GM04504 (cell line): ENCODE measurements around the gene SPATS2.
"Not testable (repeated sequence)": the region's sequence is repeated elsewhere in the genome, so short reads cannot be mapped to it uniquely, and the experiment has no call there.

ENCODE experiments used
- DNase-seq: peaks from one replicate; pipeline ENCODE4 v3.0.0-alpha.2; 2012; ENCODE audit warnings: low read depth

The SPATS2 gene

GRCh38 chr12:49367381-49368239, at the start of gene SPATS2:
Gene SPATS2, plus strand, starts transcription at chr12:49367462. Its CDS starts 93,551 bp downstream, at chr12:49461013.
- DNase-seq: no peak

GRCh38 chr12:49320411-49321103, 46.7 kb upstream of the SPATS2 start:
- DNase-seq: not testable (repeated sequence)

- DNase-seq: no peak
Measured at GRCh38 chr12:49322367-49322707, 44.9 kb upstream of the SPATS2 start.

- DNase-seq: peak; percentile 98
Measured at GRCh38 chr12:49322708-49323523, 44.3 kb upstream of the SPATS2 start, which contains the start of gene TROAP. Gene TROAP, plus strand, starts transcription at chr12:49323255. Its CDS starts 354 bp downstream, at chr12:49323609.

- no peak for DNase-seq
Measured at GRCh38 chr12:49323524-49324097, 43.7 kb upstream of the SPATS2 start.

DNA sequence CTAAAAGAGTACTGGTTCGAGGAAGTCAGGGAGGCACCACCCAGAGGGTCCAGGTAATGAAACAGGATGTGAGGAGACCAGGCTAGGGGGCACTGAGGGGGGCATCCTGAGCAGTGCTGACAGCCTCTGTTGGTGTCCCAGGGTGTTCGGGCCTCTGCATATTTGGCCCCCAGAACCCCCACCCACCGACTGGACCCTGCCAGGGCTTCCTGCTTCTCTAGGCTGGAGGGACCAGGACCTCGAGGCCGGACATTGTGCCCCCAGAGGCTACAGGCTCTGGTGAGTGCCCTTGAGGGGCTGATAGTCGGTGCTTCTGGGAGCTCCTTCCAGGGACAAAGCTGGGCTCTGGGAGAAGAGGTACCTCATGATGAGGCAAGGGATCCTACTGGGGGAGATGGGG, 41.7 kb upstream of the SPATS2 start:
- no peak for DNase-seq

DNA sequence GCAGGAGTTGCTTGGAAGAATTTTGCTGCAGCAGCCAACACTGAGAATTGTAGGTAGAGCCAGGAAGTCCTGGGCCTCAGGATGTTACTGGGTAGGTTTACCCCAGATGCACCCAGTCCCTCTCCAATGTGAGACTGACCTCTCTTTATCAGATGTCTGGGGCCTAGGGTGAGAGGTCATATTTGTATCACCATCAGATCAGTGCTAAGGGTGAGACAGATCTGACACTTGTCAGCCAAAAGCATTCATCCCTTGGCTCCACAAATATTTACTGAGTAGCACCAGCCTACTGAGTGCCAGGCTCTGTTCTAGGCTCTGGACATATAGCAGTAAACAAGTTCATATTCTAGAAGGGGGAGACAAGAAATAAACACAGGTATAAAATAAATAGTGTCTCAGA, 39.9 kb upstream of the SPATS2 start:
- no peak for DNase-seq

DNA sequence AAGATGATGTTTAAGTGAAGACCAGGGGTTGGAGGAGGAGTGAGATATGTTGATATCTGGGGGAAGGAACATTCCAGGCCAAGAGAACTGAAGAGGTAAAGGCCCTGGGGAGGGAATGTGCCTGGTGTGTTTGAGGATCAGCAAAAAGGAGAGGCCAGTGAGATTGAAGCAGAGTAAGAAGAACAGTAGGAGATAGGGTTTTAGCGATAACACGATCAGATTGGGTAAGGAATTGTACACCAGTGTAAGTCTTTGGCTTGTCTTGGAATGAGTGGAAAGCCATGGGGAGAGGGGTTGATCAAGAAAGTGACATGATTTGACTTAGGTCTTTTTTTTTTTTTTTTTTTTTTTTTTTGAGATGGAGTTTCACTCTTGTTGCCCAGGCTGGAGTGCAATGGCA, 39.4 kb upstream of the SPATS2 start:
- no peak for DNase-seq

GRCh38 chr12:49328816-49329215, 38.4 kb upstream of the SPATS2 start:
- no peak for DNase-seq

GRCh38 chr12:49330032-49330619, 37.1 kb upstream of the SPATS2 start:
- no peak for DNase-seq

GRCh38 chr12:49330631-49331379, 36.5 kb upstream of the SPATS2 start:
- DNase-seq: no peak

DNA sequence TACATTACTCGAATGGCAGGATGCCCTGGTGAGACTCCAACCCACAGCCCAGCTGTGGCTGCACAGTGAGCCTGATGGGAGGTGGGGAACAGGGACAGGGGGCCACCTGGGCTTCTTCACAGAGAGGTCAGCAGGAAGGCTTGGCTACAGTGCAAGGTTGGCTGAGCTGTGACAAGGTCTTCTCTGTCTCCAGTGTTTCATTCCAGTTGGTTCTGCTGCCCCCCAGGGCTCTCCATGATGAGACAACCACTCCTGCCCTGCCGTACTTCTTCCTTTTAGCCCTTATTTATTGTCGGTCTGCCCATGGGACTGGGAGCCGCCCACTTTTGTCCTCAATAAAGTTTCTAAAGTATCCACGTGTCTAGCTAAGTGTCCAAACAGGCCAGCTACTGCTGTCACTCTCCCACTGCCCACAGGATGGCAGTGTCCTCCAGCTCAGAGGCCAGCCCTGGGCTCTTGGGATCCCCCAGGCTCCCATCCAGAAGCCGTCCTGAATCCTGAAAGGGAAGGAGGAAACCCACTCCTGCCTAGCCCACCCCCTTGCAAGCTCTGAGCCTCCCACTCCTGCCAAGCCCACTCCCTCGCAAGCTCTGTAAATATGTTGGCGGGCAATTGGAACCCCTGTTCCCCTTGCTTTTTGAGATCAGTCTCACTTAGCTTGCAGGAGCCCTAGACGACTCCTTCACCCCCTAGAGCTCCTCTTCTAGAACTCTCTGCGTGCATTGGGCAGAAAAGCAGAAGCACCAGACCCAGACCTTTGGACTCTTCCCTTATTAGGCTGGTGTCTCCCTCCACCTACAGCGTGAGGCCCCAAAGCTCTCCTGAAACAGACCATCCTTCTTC, 35.7 kb upstream of the SPATS2 start:
- DNase-seq: peak; percentile 42

- no peak for DNase-seq
Measured at GRCh38 chr12:49332441-49332861, 34.8 kb upstream of the SPATS2 start.

DNA sequence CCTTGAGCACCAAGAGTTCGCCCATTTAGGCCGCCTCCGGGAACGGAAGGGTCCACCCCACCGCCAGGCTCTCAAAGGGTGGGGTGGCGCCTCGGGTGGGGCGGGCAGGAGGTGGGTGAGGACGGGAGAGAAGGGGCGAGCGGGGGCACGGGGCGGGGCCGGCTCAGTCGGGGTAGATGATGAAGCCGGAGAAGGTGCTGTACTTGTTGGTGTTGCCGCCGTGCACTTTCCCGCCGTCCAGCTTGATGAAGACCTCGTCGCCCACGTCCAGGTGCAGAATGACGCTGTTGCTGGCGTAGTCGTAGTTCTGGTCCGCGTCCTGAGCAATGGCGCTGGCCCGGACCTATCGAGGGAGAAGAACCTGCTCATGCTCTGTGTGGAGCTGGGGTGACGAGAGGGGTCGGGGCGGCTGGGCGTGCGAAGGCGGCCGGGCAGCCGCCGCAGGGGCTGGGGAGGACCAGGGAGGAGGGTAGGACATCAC, 34.3 kb upstream of the SPATS2 start:
- no peak for DNase-seq

- DNase-seq: not testable (repeated sequence)
Measured at GRCh38 chr12:49333778-49334177, 33.5 kb upstream of the SPATS2 start.

GRCh38 chr12:49334226-49334625, 33.0 kb upstream of the SPATS2 start:
- DNase-seq: no peak

- no peak for DNase-seq
Measured at GRCh38 chr12:49334681-49335080, 32.6 kb upstream of the SPATS2 start.

GRCh38 chr12:49335118-49335954, 31.9 kb upstream of the SPATS2 start:
- DNase-seq: no peak
